SU-DHL-6 (cell line): ENCODE results near the gene CLDN9.

Experiments used
- CTCF ChIP-seq: fragments of 200-600 bp; sonication (generic); IDR thresholded peaks from one replicate; pipeline ENCODE4 v1.5.1; 2017; ENCODE audit warnings: antibody characterized with exemption, mild to moderate bottlenecking, low read length, moderate library complexity; ENCODE audit not compliant: insufficient read depth, poor library complexity, severe bottlenecking
- EZH2phosphoT487 ChIP-seq: fragments of 200-600 bp; sonication (generic), shearing (Covaris generic); conservative IDR thresholded peaks from 2 replicates; pipeline ENCODE4 v1.6.1; 2018; ENCODE audit warnings: mild to moderate bottlenecking, antibody characterized with exemption, low read length, moderate library complexity, mixed read lengths

GRCh38 chr16:3004781-3005284 is 7.9 kb upstream of the CLDN9 start:
- TF ChIP-seq CTCF (no peak), EZH2phosphoT487 (no peak)
